ENCODE measurements around the gene GMNC.

Gene GMNC

DNA sequence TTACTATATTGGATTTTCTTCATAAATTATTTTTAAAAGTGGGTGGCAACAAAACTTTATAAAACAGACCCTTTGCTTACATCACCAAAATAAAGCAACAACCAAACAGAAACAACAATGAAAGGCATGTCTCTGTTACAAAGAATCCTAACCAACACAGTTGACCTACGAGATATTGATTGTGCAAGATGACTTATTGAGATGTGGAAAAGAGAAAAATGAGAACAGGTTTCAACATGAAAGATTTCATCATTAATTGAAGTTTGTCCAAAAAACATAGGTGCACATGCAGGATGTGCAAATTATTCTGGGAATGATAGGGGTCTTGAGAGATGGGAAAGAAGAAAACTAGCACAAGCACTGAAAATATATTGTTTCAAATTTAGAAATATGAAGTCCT lies 9.0 kb downstream of the GMNC start:
- DNase-seq (ENCODE audit: low read depth in 1 of 2, low spot score in 1 of 2), result no peak

DNA sequence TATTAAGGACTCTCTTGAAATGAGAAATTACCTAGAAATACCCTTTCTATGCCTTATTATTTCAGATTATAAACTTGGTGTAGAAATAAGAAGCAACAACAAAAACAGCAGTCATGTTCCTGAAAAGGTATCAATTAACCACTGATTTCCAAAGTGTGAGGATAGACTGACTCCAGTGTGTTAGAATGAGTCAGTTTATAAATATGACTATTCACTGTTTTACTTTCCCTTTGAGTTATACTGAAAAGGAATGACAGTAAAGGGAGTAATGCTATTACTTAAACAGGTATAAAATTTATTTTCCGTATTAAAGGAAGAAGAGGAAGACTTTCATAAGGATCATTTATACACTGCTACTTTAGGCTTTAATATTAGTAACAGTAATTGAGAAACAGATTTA lies 12.9 kb downstream of the GMNC start:
- DNase-seq (ENCODE audit: low read depth in 1 of 2, low spot score in 1 of 2), result no peak

DNA sequence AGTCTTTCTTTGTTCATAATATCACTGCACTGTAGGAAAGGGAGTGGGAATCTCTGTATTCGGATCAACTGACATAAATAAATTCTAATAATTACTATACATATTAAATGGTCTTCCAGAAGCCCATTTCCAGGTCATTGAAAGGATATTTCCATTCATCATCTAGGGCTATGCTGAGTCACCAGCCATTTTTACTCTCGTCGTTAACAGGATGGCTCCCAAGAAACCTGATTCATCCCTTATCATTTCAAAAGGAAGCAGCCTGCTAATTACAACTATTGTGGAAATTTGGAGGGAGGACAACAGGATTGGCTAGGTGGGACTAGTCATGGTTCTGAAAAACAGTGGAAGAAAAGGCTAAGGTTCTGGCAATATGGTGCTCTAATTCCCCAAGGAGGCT lies 13.6 kb downstream of the GMNC start:
- DNase-seq (ENCODE audit: low read depth in 1 of 2, low spot score in 1 of 2), result no peak

DNA sequence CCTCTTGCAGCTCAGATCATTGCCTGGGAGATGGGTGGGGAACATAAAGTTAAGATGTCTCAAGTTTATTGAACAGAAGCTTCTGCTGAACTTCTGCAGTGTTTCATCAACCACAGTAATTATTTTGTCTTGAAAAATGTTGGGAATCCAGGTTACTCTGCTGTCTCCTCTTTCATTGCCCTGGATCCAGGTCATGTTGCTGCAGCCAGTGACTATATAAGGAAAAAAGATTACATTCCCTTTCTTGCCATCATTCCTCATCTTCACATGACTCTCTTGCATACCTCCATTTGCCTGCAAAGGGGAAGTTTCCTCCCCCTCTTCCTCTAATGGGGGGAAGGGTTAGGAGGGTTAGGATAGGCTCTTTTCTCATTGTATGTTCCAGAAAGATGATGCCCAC lies 15.1 kb downstream of the GMNC start:
- DNase-seq (ENCODE audit: low read depth in 1 of 2, low spot score in 1 of 2), result no peak

DNA sequence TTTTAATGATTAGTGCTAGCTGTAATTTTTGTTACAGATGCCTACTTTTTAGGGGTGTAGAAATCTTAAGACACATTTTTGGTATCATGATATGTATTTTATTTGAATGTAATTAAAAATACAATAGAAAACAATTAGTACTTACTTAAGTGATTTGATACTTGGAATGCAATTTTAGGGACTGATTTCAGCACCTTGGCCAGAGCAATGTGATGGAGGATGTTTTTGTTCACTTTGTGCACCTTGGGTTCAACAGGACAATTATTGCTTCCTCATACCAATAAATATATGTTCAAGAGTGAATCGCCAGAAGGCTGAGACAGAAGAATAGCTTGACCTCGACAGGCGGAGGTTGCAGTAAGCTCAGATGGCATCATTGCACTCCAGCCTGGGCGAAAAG lies 22.3 kb downstream of the GMNC start:
- no peak for DNase-seq (ENCODE audit: low read depth in 1 of 2, low spot score in 1 of 2)

DNA sequence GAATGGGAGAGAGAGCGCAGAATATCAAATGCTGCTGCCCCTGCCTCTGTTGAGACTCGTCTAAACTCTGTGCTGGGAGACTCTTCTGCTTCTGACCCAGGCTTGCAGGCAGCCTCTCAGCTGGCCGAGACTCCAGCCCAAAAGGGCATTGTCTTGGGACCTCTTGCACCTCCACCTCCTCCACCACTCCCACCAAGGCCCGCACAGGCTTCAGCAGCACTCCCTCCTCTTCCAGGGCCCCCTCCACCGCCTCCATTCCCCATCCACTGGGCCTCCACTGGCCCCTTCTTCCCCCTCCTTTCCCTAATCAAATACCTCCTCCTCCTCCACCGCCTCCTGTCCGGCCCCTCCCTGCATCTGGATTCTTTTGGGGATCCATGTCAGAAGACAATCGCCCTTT lies 31.3 kb downstream of the GMNC start:
- DNase-seq (ENCODE audit: low read depth in 1 of 2, low spot score in 1 of 2), result no peak

DNA sequence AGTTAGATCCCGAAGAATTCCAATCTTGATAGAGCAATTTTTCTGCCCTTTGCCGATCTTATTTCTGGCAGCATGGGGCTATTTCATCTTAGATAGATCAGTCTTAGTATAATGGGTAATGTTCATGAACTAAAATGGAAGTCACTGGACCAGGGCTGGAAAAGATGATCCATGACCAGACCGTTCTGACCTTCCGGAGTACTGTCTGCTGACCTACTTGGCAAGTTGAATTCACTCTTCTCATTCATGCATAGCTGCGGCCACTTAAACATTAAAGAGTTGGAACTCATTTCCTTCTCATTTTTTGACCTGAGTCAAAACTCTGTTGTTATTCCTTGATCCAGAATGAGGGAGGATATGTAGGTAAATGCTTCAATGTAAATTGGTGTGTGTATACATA lies 32.5 kb downstream of the GMNC start:
- no peak for DNase-seq (ENCODE audit: low read depth in 1 of 2, low spot score in 1 of 2)

DNA sequence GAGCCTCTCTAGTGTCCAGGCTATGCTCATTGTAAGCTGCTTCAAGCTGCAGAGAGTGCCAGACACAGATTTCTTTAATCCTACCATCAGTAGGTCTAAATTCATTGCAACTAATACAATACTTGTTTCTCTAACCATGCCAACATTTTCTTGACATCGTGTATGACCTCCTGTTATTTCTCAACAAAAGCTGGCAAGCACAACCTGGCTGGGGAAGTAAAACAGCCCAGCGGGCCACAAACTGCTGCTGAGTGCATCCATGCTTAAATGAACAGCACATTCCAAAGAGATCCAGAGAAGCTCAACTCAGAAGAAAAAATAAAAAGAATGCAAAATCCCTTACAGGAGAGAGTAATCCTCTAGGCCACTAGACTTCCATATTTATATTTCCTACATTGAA lies 36.5 kb downstream of the GMNC start:
- DNase-seq (ENCODE audit: low read depth in 1 of 2, low spot score in 1 of 2), result no peak

DNA sequence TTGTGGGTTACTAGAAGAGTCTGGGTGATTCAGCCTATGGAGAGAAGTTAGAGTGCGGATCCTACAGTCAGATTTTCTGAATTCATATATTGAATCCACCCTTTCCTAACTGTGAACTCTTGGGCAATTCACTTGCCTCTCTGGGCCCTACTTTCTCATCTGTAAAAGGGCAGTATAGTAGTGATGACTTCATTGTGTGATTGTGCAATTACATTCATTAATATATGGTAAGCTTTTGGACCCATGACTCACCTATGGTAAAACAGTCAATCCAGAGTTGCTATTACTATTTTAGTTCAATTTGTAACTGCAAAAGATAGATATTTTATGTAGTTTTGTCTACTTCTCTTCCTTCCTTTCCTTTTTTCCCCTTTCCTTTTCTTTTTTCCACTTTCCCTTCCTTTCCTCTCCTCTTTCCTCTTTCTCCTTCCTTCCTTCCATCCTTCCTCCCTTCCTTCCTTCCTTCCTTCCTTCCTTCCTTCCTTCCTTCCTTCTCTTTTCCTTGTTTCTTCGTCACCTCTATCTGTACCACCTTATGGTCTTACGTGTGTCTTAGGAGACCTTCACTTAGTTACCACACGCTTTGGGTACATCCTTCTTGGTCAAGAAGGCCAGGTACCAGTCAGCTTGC lies 37.0 kb downstream of the GMNC start:
- no peak for DNase-seq (ENCODE audit: low read depth in 1 of 2, low spot score in 1 of 2)

DNA sequence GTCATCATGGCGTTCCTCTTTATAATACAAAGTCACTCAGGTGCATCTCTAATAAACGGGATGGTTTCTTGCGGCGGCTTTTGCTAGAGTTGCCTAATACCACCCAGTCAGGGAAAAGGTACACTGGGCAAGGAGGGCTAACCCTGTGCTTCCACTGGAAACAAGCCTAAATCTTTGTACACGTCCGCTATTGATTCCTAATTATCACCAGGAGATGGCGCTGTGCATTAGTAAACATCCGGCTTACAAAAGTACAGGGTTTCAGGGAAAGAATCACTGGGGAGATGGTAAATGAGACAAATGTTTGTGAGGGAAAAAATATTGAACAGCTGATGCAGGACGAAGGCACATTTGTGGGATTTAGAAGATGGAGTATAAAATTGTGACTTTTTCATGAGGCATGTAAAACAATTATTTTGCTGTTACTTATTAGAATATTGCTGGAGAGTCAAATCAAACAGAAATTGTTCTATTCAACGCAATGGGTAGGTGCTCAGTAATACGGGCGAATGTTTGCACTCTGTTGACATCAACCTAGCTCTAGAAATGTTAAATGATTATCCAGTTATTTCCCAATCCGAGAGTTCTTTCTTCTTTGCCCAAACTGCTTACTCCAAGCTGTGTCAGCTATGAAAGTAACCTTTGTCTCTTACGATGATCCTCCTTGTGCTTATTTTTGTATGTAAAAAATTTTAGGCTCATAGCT lies 50.6 kb downstream of the GMNC start:
- DNase-seq (ENCODE audit: low read depth in 1 of 2, low spot score in 1 of 2), result no peak

DNA sequence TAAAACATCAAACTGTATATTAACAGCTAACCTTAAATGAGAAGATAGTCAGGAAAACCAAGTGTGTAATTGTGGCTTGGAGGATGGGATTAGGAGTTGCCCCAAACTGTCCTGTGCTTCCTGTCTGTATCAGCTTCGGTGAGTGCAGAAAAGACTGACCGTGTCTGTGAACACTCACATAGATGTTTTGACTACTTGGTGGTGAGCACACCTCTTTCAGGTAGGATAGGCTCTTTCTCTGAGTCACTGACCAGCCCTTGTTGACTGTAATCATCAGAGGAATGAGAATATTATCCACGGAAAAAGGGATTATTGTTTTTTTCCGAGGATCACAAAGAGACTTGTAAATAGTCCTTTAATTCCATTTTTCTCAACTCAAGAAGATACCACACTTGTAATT lies 51.5 kb downstream of the GMNC start:
- no peak for DNase-seq (ENCODE audit: low read depth in 1 of 2, low spot score in 1 of 2)

DNA sequence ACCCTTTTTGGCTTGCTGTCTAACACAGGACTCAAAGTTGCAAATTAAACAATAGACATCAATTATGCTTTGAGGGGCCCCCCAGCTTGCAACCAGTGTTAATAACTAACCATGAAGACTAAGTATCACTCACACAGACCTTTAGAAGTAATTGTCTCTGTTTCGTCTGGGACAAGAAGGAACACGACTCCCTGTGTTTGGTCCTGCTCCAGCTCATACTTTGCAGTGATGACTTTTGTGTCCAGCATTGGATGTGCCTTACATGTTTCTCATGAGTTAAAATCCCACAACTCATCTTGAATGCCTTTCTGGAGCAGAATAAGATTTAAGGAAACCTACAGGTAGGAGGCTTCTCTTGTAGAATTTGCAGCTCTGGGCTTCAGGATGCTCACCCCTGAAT lies 53.1 kb downstream of the GMNC start:
- DNase-seq (ENCODE audit: low read depth in 1 of 2, low spot score in 1 of 2), result no peak

DNA sequence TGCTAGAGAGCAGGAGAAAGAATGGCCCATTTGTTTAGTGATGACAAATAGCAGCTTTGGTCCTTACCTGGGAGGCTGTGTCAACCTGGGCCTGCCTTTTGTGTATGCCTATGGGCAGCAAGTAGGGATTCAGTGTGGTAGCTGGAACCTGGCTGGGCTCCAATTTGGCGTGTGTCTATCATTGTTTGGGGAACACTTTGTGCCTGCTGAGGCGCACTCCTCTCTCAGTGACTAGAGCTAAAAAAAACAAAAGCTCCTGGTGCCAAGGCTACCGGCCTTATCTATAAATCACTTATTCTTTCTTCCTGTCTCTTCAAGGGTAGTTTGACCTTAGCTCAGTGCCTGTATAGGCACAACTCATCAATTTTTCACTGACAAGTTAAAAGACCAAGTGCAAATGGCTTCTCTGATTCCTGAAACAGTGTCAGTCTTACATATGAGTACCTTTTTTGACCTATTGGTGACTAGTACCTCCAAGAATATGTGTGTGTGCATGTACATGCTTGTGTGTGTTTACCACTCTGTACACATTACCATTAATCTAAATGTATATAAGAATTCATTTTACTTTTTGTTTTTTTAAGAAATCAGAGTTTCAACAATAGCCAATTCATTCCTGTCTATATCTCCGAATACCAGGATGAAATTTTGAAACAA lies 54.6 kb downstream of the GMNC start:
- no peak for DNase-seq (ENCODE audit: low read depth in 1 of 2, low spot score in 1 of 2)
